A549 (cell line): Measurements from ENCODE around the gene ALAS1. TPM values are rescaled to one million over a fixed set of nuclear protein-coding genes. Genes with fewer than 3 reads are reported as not detected.

Source experiments
- ATAC-seq, 2 experiments: fragments of 200-7000 bp in 1 of 2; fragments of >200 bp in 1 of 2; cut with Nextera tagmentation in 1 of 2; cut with Tn5 transposase in 1 of 2; 3 replicates each; pipeline versions ENCODE4 v1.8.0 to v1.9.1; 2018 to 2020; ENCODE audit warnings: mild to moderate bottlenecking in 1 of 2, moderate library complexity in 1 of 2
- CTCF ChIA-PET: fragments of 300-600 bp; sonication (Branson Sonifier 250); formaldehyde crosslinking; extraction: SDS; loops from one replicate; lab custom pipeline; 2021; ENCODE audit warnings: antibody characterized with exemption, inconsistent platforms; lab: Yijun Ruan, JAX
- POLR2A ChIA-PET: fragments of 350-600 bp; formaldehyde crosslinking; extraction: SDS; loops from one replicate; lab custom pipeline; 2021; ENCODE audit warnings: antibody characterized with exemption, inconsistent platforms; lab: Yijun Ruan, JAX
- DNase-seq, 2 experiments: peaks; one replicate each; pipeline versions ENCODE4 v3.0.0 to v3.0.0-alpha.2; 2011 to 2016; ENCODE audit warnings: low read depth in 1 of 2, low spot score in 1 of 2
- FAIRE-seq: peaks from 2 replicates; lab custom pipeline; 2011; peaks lifted over from hg19 to GRCh38; lab: Jason Lieb, UNC
- H3K27ac ChIP-seq, 2 experiments: fragments of >200 bp; sonication (Bioruptor Twin); formaldehyde crosslinking; 3 replicates each; pipeline ENCODE4 v1.5.1; 2016 to 2017
- H3K4me1 ChIP-seq: fragments of >200 bp; sonication (Bioruptor Twin); formaldehyde crosslinking; 3 replicates; pipeline ENCODE4 v1.6.1; 2016
- H3K4me2 ChIP-seq: fragments of >200 bp; sonication (Bioruptor Twin); formaldehyde crosslinking; 3 replicates; pipeline ENCODE4 v1.6.1; 2016
- H3K4me3 ChIP-seq: fragments of >200 bp; sonication (Bioruptor Twin); formaldehyde crosslinking; 3 replicates; pipeline ENCODE4 v1.5.1; 2016
- H3K9me3 ChIP-seq: fragments of >200 bp; sonication (Bioruptor Twin); formaldehyde crosslinking; 3 replicates; pipeline ENCODE4 v1.6.1; 2016
- BCL3 ChIP-seq: fragments of >200 bp; sonication (Bioruptor Twin); formaldehyde crosslinking; IDR thresholded peaks from 3 replicates; pipeline ENCODE4 v1.6.1; 2016
- E2F6 ChIP-seq: IDR thresholded peaks from 2 replicates; pipeline ENCODE4 v1.6.1; 2012; ENCODE audit warnings: low read depth, borderline replicate concordance
- EP300 ChIP-seq, 2 experiments: fragments of >200 bp; sonication (Bioruptor Twin); formaldehyde crosslinking; IDR thresholded peaks; 2 replicates in 1 of 2; 3 replicates in 1 of 2; pipeline ENCODE4 v1.6.1; 2016 to 2017
- ESRRA ChIP-seq: fragments of 150-350 bp; IDR thresholded peaks from 2 replicates; pipeline ENCODE4 v1.6.1; 2014; ENCODE audit warnings: mild to moderate bottlenecking, low read length, borderline replicate concordance
- FOSB ChIP-seq: fragments of 250-450 bp; sonication (Bioruptor Pico); IDR thresholded peaks from 2 replicates; pipeline ENCODE4 v1.5.0; 2020; ENCODE audit warnings: mild to moderate bottlenecking, moderate library complexity
- FOXS1 ChIP-seq: fragments of 250-450 bp; sonication (Bioruptor Pico); IDR thresholded peaks from 2 replicates; pipeline ENCODE4 v1.5.0; 2020; ENCODE audit warnings: mild to moderate bottlenecking, moderate library complexity
- HDAC2 ChIP-seq: fragments of 200-600 bp; sonication (generic); IDR thresholded peaks from 2 replicates; pipeline ENCODE4 v1.6.1; 2016
- HEYL ChIP-seq: fragments of 250-450 bp; sonication (Bioruptor Pico); IDR thresholded peaks from 2 replicates; pipeline ENCODE4 v1.8.0; 2021; ENCODE audit warnings: mild to moderate bottlenecking, moderate library complexity
- HOXB5 ChIP-seq: fragments of 250-450 bp; sonication (Bioruptor Pico); IDR thresholded peaks from 2 replicates; pipeline ENCODE4 v1.5.0; 2020; ENCODE audit warnings: mild to moderate bottlenecking, moderate library complexity
- JUN ChIP-seq, 2 experiments: fragments of >200 bp; sonication (Bioruptor Twin); formaldehyde crosslinking; IDR thresholded peaks; 2 replicates in 1 of 2; 3 replicates in 1 of 2; pipeline ENCODE4 v1.6.1; 2016 to 2017
- JUNB ChIP-seq: fragments of >200 bp; sonication (Bioruptor Twin); formaldehyde crosslinking; IDR thresholded peaks from 2 replicates; pipeline ENCODE4 v1.6.1; 2016
- MAX ChIP-seq: IDR thresholded peaks from 2 replicates; pipeline ENCODE4 v1.6.1; 2012
- MAZ ChIP-seq: fragments of 150-350 bp; IDR thresholded peaks from 2 replicates; pipeline ENCODE4 v1.6.1; 2014; ENCODE audit warnings: antibody characterized with exemption, low read depth, low read length, borderline replicate concordance
- MYC ChIP-seq: IDR thresholded peaks from 2 replicates; pipeline ENCODE4 v1.6.1; 2012; ENCODE audit warnings: mild to moderate bottlenecking, inconsistent platforms, low read length, improper control_type of control experiment, borderline replicate concordance
- POLR2A ChIP-seq: IDR thresholded peaks from 2 replicates; pipeline ENCODE4 v1.6.1; 2012; ENCODE audit warnings: mild to moderate bottlenecking, low read length
- RCOR1 ChIP-seq: fragments of 150-350 bp; IDR thresholded peaks from 2 replicates; pipeline ENCODE4 v1.6.1; 2014; ENCODE audit warnings: antibody characterized with exemption, low read length, low read depth
- REST ChIP-seq: fragments of 200-600 bp; sonication (generic); IDR thresholded peaks from 2 replicates; pipeline ENCODE4 v1.6.1; 2016; ENCODE audit warnings: antibody characterized with exemption, mild to moderate bottlenecking, moderate library complexity
- RFX5 ChIP-seq: fragments of 450-650 bp; IDR thresholded peaks from 2 replicates; pipeline ENCODE4 v1.7.1; 2014; ENCODE audit warnings: antibody characterized with exemption, mild to moderate bottlenecking, moderate library complexity
- ZSCAN20 ChIP-seq: fragments of 250-450 bp; sonication (Bioruptor Pico); IDR thresholded peaks from 2 replicates; pipeline ENCODE4 v1.8.0; 2022; ENCODE audit warnings: mild to moderate bottlenecking, moderate library complexity
- WGBS: methylation state at CpG from one replicate; pipeline ENCODE4 v1.1.6; 2017; ENCODE audit errors: missing lambda C conversion rate; 5-methylcytosine and 5-hydroxymethylcytosine counted together
- polyA plus RNA-seq, 4 experiments: library from polyadenylated mRNA; depleted of rRNA in 3 of 4; stranded (reverse); fragments of >200 nt; fragmentation: RNase III in 1 of 4; extraction: RNeasy Plus Mini Kit Qiagen cat#74134 plus additional on column Dnase treatment in 1 of 4; gene quantifications; 2 replicates in 3 of 4; 3 replicates in 1 of 4; pipeline ENCODE4 v1.2.3, GENCODE V29; 2011 to 2017

The ALAS1 gene
- polyA plus RNA-seq, 2 of the 4 experiments (the other 2 are of a cell fraction) = 56.8 to 63.7 TPM

- TF ChIP-seq BCL3 = no peak
- no peak for TF ChIP-seq ESRRA
These were observed 29.8 kb downstream of the ALAS1 start (continued) for GRCh38 chr3:52227766-52228165.

- Histone ChIP-seq H3K27ac (no peak overlapping the region), H3K4me1 (no peaks in the 10 kb centered on the region), H3K9me3 (no peaks in the 10 kb centered on the region), H3K4me3 (no peak overlapping the region), H3K4me2 (no peak overlapping the region)
- 88% methylated on average over 4 of the region's 10 CpGs for WGBS
- ChIA-PET POLR2A (no interaction called here), CTCF (interaction anchor here (11.4 to 12.2 kb wide), 2 partner anchors 5 to 6 kb away, joined by 198 read pairs; partner anchors contain the start of genes TLR9 and TWF2)
- FAIRE-seq = no peak
- no peak for DNase-seq
- TF ChIP-seq FOXS1 (CRISPR knock-in tag) (no peak), EP300 (IDR thresholded peaks at IDR 0.05) (no peak), REST (no peak), ZSCAN20 (no peak), JUNB (no peak), HDAC2 (no peak), FOSB (CRISPR knock-in tag) (no peak), RFX5 (no peak), MAX (no peak)
- no peak for ATAC-seq
These were observed 30.3 kb downstream of the ALAS1 start for GRCh38 chr3:52228266-52228665.

- ChIA-PET CTCF (interaction anchor here (4.4 to 11.4 kb wide), 2 partner anchors 7 to 110 kb away, joined by 54 to 198 read pairs; partner anchors contain the start of gene TLR9), POLR2A (no interaction called here)
- no peak for FAIRE-seq
- TF ChIP-seq HDAC2 (no peak), HOXB5 (CRISPR knock-in tag) (no peak), HEYL (CRISPR knock-in tag) (no peak), BCL3 (no peak), ESRRA (no peak), RCOR1 (no peak), RFX5 (no peak), FOSB (CRISPR knock-in tag) (no peak), ZSCAN20 (no peak), MYC (no peak), MAZ (no peak), E2F6 (no peak), JUN (IDR thresholded peaks at IDR 0.05) (no peak), POLR2A (no peak)
- H3K4me1 ChIP-seq = no peaks in the 10 kb centered on the region
- no peaks in the 10 kb centered on the region for H3K9me3 ChIP-seq
- WGBS = 100% methylated on average over 1 of the region's 21 CpGs
- no peak overlapping the region for H3K4me3 ChIP-seq
- H3K27ac ChIP-seq = no peak overlapping the region
- no peak for DNase-seq
- H3K4me2 ChIP-seq = no peak overlapping the region
- ATAC-seq = no peak
These were observed 30.9 kb downstream of the ALAS1 start for GRCh38 chr3:52228751-52229291.
